K562 (cell line): ENCODE measurements around the gene DOLPP1.

Experiments used
- CTCF ChIP-seq, 3 experiments: IDR thresholded peaks in 2 of 3; conservative IDR thresholded peaks in 1 of 3; 2 replicates each; pipeline ENCODE4 v1.5.1; 2011 to 2012; ENCODE audit warnings: low read length in 3 of 3, mild to moderate bottlenecking in 3 of 3, control low read depth in 2 of 3, improper control_type of control experiment in 1 of 3, inconsistent platforms in 1 of 3, low read depth in 1 of 3, mixed read lengths in 1 of 3, moderate library complexity in 1 of 3; ENCODE audit not compliant: insufficient read depth in 2 of 3
- TF ChIP-seq, protein P1 (sequence below), 2 experiments: fragments of 450-650 bp; conservative IDR thresholded peaks; 2 replicates each; pipeline ENCODE4 v1.6.1; 2017; ENCODE audit warnings: mild to moderate bottlenecking in 2 of 2, moderate library complexity in 2 of 2
- TF ChIP-seq, protein P2 (sequence below): fragments of 450-650 bp; formaldehyde crosslinking; IDR thresholded peaks from 2 replicates; pipeline ENCODE4 v1.4.0; 2022; ENCODE audit warnings: missing genetic modification characterization

- TF ChIP-seq, protein P1, sequence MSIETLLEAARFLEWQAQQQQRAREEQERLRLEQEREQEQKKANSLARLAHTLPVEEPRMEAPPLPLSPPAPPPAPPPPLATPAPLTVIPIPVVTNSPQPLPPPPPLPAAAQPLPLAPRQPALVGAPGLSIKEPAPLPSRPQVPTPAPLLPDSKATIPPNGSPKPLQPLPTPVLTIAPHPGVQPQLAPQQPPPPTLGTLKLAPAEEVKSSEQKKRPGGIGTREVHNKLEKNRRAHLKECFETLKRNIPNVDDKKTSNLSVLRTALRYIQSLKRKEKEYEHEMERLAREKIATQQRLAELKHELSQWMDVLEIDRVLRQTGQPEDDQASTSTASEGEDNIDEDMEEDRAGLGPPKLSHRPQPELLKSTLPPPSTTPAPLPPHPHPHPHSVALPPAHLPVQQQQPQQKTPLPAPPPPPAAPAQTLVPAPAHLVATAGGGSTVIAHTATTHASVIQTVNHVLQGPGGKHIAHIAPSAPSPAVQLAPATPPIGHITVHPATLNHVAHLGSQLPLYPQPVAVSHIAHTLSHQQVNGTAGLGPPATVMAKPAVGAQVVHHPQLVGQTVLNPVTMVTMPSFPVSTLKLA (conservative IDR thresholded peaks at IDR 0.05), result peak in 1 of 2 experiments; percentile 59; a peak in 2 of 4 replicates
- TF ChIP-seq, protein P2, sequence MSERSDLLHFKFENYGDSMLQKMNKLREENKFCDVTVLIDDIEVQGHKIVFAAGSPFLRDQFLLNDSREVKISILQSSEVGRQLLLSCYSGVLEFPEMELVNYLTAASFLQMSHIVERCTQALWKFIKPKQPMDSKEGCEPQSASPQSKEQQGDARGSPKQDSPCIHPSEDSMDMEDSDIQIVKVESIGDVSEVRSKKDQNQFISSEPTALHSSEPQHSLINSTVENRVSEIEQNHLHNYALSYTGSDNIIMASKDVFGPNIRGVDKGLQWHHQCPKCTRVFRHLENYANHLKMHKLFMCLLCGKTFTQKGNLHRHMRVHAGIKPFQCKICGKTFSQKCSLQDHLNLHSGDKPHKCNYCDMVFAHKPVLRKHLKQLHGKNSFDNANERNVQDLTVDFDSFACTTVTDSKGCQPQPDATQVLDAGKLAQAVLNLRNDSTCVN, result no peak
- no peak for TF ChIP-seq CTCF (IDR thresholded peaks at IDR 0.05 in 2 of 3, conservative IDR thresholded peaks at IDR 0.05 in 1 of 3; ENCODE audit: insufficient read depth in 2 of 3, low read depth in 1 of 3, low read length in 3 of 3)
These were observed 44.5 kb upstream of the DOLPP1 start, which contains the start of gene MIGA2 for GRCh38 chr9:129036241-129036922.
